Activated effector memory CD4-positive, alpha-beta T cell treated with Interleukin-2 at 50 U/mL for 16 hours (primary cell): Measurements from ENCODE around the gene TNFRSF19.
"Not testable (repeated sequence)": the region's sequence is repeated elsewhere in the genome, so short reads cannot be mapped to it uniquely, and the experiment has no call there.

ENCODE experiments used
- DNase-seq: peaks from one replicate; pipeline ENCODE4 v3.0.0-alpha.2; 2020

Gene TNFRSF19

DNA sequence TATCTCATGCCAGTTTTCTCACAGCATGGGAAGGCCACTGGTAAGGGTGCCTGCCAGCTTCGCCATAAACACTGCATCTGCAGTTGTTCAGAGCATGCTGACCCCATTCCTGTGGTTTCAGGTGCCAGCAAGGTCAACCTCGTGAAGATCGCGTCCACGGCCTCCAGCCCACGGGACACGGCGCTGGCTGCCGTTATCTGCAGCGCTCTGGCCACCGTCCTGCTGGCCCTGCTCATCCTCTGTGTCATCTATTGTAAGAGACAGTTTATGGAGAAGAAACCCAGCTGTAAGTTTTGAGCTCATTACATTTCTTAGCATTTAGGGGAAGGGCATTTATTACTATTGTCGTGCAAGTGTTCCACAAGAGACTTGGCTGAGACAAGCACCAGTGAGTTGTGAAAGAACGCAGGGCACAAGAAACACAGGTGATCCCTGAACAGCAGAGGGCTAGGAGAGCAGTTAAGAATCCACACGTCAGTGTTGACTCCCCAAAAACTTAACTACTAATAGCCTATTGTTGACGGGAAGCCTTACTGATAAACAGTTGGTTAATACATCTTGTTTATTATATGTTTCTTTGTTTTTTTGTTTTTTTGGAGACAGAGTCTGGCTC is 88.8 kb downstream of the TNFRSF19 start:
- DNase-seq = no peak

DNA sequence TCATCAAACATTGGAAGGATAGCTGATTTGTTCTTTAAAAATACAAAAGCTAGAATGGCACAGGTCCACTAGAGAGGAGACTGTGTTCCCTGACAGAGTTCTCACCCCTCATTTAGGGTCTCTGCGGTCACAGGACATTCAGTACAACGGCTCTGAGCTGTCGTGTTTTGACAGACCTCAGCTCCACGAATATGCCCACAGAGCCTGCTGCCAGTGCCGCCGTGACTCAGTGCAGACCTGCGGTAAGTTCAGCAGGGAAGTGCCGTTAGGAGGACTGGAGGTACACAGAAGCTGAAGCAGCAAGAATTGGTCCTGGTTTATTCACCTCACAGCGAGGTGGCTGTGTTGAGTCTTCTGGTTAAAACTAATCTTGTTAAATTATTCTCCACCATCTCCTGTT is 90.0 kb downstream of the TNFRSF19 start:
- no peak for DNase-seq

DNA sequence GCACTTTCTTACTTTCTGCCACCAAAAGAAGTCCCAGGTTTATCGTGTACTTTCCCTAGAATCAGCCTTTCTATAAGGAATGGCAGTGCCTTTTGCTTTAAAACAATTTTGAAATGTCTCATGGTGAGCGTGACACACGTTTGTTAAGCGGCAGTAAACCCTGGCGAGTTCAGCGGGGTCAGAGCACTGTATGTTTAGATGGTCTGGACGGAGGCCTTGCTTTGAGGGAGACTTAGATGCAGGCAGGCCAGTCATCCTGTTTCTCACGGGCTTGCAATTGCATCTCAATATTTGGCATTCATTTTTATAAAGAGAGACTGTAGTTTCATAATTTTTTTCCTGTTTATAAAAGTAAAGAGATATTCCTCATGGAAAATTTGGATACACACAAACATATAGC is 96.4 kb downstream of the TNFRSF19 start:
- DNase-seq = no peak

DNA sequence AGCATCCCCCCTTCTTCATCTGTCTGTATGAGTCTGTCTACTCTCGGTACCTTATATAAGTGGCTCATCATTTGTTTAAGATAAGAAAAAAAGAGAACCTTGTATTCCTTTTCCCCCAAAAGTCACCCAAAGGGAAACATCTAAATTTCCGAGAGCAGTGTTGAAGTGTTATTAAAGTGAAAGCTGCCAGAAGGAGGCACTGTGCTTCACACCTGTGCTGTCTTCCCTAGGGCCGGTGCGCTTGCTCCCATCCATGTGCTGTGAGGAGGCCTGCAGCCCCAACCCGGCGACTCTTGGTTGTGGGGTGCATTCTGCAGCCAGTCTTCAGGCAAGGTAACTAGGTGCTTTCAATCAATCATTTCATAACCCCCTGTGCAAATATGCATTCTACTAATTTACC is 97.5 kb downstream of the TNFRSF19 start:
- no peak for DNase-seq

DNA sequence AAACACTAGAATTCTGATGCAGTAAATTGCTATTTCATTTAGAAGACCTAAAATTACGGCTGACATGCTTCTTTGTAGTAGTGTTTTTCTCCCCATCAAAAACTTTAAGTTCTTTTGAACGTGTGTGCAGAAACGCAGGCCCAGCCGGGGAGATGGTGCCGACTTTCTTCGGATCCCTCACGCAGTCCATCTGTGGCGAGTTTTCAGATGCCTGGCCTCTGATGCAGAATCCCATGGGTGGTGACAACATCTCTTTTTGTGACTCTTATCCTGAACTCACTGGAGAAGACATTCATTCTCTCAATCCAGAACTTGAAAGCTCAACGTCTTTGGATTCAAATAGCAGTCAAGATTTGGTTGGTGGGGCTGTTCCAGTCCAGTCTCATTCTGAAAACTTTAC is 98.3 kb downstream of the TNFRSF19 start:
- DNase-seq = no peak

DNA sequence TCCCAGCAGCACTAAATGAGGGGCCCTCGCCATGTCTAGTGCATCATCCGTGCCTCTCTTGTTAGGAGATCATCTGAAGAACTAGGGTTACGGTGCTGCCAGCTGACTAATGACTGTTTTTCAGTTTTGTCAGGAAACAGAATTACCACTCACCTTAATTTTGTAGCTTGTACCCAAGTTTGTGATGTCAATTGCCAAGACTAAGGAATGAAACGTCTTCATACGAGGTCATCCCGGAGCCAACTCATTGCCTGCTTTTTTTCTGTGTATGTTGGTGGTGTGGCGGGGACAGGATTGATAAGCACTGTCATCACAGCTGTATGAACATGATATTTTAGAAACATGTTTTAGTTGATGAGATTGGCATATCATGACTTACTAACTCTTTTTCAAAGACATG is 100.6 kb downstream of the TNFRSF19 start:
- DNase-seq = no peak

DNA sequence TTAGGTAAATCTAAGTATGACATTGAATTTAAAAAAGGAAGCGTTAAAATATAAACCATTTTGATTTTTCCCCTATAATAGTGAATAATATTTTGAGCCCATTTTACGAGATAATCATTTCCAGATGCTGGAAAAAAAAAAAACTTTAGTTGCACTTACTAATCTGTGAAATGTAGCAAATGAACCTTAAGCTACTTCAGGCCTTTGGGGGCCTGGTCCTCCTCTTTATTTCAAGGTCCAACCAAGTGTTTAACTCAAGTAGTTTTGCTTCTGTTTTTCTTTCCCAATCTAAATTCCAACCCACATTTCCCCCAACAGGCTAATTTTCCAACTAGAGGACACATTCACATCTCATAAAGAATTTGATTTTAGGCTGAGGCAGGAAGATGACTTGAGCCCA is 101.2 kb downstream of the TNFRSF19 start:
- no peak for DNase-seq

DNA sequence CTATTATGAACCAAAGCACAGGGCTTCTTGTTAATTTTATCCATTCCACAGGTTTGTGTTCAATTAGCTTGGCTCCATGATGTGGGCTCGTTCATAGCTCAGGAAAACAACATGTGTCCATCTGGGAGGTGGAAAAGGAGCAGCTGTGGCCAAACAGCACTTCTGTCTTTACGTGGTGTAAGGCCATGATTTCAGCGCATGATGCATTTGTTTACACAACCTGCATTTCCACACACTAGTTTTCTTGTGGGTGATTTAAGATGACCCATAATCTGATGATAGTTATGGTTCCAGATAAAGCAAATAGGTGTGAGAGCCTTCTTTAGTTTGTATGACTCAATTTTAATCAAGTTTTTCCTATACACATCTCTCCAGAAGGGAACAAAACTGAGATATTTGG is 101.7 kb downstream of the TNFRSF19 start:
- no peak for DNase-seq

DNA sequence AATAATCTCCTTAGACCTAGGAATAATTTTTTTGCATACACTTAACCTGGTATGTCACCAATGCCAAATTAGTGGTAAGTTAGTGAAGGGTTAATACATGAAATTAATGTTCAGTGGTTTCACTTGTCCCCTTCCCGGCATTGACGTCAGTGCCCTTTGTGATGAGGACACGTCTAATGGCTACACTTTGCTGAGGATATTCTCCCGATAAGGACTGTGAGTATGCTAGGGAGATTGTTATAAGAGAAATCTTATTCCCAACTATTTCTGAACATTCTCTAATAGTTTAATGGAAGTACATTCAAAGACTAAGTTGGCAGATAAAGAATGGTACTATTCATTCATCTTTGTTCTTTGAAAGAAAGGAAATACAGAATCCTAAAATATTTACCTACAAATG is 102.4 kb downstream of the TNFRSF19 start:
- DNase-seq = no peak

DNA sequence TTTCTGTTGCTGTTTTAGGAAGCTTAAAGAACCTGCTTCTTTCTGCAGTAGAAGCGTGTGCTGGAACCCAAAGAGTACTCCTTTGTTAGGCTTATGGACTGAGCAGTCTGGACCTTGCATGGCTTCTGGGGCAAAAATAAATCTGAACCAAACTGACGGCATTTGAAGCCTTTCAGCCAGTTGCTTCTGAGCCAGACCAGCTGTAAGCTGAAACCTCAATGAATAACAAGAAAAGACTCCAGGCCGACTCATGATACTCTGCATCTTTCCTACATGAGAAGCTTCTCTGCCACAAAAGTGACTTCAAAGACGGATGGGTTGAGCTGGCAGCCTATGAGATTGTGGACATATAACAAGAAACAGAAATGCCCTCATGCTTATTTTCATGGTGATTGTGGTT is 103.1 kb downstream of the TNFRSF19 start:
- DNase-seq = no peak

DNA sequence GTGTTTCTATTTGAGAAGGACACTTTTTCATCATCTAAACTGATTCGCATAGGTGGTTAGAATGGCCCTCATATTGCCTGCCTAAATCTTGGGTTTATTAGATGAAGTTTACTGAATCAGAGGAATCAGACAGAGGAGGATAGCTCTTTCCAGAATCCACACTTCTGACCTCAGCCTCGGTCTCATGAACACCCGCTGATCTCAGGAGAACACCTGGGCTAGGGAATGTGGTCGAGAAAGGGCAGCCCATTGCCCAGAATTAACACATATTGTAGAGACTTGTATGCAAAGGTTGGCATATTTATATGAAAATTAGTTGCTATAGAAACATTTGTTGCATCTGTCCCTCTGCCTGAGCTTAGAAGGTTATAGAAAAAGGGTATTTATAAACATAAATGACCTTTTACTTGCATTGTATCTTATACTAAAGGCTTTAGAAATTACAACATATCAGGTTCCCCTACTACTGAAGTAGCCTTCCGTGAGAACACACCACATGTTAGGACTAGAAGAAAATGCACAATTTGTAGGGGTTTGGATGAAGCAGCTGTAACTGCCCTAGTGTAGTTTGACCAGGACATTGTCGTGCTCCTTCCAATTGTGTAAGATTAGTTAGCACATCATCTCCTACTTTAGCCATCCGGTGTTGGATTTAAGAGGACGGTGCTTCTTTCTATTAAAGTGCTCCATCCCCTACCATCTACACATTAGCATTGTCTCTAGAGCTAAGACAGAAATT is 103.8 kb downstream of the TNFRSF19 start:
- no peak for DNase-seq

DNA sequence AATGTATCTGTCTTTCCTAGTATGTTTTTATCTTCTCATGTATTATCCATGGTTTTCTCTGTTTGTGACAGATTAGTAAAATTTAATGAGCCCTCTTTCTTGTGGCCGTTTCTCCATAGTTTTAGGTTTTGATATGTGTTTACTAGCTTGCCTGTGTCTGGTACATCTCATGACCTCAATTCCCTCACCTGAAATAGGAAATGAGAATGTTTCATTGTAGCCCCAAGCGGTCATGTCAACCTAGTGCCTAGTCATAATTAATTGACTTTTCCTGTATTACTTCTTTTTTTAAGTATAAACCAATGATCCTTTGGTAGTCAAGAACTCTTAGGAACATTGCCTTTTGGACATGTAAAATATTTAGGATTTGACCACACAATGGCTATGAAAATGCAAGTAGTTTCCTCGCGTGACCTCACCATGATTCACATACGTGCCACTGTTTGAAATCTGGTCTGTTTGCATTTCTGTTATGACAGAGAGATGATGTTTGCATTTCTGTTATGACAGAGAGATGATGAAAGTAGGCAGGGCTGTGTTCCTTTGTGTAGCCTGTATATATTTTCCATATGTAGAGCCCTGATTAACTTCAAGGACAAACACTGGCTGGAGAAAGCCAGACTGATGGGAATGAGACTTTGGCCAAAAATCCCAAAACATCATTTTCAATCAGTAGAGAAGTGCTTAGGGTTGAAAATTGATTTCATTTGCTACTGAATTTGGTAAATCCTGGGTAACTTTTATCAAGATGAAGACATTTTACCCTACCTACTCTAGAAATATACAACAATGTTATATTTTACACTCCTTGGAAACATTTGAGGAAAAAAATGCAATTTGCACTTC is 104.8 kb downstream of the TNFRSF19 start:
- DNase-seq = no peak

DNA sequence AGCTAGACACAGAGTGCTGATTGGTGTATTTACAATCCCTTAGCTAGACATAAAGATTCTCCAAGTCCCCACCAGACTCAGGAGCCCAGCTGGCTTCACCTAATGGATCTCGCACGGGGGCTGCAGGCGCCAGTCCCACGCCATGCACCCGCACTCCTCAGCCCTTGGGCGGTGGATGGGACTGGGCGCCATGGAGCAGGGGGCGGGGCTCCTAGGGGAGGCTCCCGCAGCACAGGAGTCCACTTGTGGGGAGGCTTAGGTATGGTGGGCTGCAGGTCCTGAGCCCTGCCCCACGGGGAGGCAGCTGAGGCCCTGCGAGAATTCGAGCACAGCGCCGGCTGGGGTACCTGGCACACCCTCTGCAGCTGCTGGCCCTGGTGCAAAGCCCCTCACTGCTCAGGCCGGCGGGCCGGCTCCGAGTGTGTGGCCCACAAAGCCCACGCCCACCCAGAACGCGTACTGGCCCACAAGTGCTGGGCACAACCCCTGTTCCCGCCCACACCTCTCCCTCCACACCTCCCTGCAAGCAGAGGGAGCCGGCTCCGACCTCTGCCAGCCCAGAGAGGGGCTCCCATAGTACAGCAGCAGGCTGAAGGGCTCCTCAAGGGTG is 107.6 kb downstream of the TNFRSF19 start:
- DNase-seq = not testable (repeated sequence)

DNA sequence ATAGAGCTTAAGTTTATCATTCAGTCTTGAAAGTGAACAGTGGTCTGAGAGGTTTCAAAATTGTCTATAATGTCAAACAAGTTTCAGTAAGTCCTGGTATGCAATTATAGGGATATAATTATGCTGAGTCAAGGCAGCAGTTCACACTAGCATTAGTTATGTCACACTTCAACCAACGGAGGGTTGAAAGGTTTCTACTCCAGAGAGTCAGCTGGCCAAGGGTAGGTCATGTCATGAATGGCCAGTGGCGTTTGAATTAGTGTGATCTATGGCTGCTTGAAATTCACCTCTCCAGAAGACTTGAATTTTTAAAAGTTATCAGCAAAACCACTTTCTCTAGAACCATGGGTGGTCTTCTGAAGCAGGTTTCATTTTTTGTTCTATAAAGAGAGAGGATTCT is 108.6 kb downstream of the TNFRSF19 start:
- no peak for DNase-seq

DNA sequence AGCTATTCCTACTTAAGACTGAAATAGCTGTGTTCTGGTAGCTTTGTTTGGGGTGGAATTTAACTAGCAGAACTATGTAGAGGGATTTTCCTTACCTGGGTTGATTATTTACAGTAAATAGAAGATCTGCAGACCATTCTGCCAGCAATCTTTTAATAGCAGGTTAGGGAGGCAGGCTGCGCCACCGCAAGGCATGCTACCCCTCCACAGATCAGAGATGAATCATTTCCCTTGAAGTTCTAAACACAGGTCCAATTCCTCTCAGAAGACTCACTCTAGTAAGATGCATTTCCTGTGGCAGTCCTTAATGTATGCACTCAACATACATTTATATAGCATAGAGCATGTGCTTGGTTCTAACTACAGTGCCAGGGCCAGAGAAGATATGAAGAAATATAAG is 109.0 kb downstream of the TNFRSF19 start:
- no peak for DNase-seq

DNA sequence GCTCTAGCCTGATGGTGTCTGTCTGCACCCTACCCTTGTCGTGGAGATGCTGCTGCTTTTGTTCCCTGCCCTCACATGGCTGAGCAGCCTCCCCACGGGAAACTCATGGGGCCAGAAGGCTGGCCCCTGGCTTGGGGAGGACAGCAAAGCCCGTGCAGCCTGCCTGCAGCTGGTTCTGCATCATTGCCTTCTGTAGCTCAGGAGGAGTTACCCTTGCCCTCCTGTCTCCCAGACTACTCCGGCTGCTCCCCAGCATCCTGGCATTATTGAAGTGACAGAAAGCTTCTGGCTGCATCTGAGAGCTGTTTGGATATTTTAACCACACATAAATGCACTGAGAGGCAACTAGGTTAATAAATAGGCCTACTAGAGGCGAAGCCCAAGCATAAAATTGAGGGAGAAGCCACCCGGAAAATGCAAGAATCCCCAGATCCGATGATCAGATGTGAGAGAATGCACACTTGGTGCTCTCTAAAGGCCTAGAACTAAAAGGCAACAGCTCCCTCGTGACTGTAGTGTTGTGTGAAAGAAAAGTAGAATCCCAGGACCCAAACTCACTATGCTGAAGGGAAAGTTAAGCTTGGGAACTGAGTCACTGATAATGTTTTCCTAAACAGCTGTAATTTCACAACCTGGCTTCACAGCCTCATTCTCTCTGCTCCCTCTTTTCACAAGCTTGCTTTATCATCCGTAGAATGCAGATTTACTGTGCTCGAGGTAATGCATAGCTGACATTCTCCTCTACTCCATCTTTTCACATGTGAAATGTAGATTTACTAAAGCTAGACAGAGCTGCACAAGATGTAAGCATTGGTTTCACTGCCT is 110.8 kb downstream of the TNFRSF19 start:
- DNase-seq = no peak

DNA sequence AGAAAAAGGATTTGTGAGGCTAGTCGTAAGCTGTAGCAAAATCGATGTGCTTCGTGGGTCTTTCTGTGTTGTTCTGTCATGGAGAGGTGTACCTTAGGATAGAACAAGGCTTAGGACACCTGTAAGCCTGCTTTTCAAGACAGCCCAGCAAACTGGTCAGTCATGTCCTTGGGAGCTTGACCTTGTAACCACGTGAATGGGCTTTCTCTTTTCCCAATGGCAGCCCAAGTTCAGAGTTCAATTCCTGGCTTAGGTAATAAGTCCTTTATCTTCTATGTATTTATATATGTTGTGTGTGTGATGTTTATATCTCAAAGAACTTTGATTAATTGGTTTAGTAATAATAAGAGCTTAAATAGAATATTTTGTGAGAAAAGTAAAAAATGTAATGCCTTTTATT is 112.9 kb downstream of the TNFRSF19 start:
- no peak for DNase-seq

DNA sequence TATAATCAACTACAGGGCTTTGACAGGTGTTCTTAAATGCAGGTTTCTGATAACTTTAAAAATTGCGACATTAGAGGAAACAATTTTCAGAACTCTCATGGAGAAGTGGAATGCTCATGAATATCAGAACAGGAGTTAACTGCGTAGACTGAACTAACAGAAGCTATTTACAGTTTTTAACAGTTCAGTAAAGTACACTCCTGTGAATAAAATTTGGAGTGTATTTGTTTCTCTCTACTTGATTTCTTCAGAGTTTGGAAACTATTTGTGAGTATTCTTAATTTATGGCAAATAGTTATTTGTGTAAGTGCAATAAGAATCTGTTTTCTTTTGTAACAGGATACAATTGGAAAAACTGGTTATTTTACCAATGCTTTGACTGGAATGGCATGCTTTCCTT is 114.4 kb downstream of the TNFRSF19 start:
- DNase-seq = no peak

DNA sequence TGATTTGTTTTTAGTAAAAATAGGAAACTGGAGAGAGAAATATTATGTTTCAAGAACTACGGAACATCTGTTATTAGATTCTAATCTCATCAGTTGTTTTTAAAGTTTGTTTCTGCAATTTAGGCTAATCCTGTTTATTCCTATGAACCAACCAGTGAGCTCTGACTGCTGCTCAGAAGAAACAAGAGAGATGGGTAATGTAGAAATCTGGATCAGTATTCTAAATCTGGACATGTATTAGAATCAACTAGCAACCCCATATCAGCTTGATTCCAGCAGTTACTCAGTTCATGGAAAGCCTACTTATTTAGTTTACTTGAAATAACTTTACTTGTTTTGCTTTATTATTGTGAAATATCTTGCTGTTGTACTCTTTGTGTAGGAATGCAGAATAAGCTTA is 115.2 kb downstream of the TNFRSF19 start:
- no peak for DNase-seq

DNA sequence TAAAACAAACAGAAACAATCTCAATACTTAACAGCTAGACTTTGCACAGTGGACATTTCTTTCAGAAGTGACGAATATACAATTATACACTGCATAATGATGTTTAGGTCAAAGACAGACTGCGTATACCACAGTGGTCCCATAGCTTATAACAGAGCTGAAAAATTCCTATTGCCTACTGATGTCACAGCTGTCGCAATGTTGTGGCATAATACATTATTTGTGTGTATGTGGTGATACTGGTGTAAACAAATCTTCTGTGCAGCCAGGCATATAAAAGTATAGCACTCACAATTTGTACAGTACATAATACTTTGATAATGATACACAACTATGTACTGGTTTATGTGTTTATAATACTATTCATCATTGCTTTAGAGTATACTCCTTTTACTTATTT is 116.7 kb downstream of the TNFRSF19 start:
- DNase-seq = no peak

DNA sequence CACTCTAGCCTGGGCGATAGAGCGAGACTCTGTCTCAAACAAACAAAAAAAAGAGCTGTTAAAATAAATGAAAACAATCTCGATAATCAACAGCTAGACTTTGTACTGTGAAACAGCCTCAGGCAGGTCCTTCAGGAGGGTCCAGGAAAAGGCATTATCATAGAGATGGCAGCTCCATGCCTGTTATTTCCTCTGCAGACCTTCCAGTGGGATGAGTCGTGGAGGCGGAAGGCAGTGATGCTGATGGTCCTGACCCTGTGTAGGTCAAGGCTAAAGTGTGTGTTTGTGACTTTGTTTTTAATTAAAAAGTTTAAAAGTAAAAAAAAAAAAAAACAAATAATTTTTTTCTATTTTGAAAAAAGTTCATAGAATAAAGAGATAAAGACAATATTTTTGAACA is 117.4 kb downstream of the TNFRSF19 start:
- no peak for DNase-seq

DNA sequence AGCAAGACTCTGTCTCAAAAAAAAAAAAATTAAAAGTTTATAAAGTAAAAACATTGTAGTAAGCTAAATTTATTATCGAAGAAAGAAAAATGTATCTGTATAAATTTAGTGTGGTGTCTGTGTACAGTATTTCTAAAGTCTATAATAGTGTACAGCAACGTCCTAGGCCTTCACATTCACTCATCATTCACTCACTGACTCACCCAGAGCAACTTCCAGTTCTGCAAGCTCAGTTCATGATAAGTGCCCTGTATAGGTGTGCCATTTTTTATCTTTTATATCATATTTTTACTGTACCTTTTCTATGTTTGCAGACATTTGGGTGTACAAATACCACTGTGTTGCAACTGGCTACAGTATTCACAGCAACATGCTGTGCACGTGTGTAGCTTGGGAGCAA is 118.1 kb downstream of the TNFRSF19 start:
- DNase-seq = no peak

DNA sequence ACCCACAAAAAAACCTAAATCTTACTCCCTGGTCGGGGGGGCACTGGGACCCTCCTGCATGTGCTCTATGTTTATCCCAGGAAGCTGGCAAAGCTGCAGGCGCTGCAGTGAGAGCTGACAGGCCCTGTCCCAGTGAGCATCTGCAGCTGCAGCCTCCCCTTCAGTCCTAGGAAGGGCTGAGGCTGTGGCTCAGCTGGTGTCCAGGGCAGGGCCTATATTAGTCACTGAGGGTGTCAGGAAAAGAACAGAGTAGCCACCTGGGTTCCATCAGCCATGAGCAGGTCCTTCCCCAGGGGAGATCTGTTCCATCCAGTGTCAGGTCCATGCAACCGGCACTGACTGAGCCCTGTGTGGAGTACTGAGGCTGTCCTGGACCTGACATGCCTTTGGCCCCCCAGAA is 120.5 kb downstream of the TNFRSF19 start:
- DNase-seq = no peak
